GM10248 (cell line): ENCODE measurements around the gene LRP1-AS.

Source experiments
- CTCF ChIA-PET: fragments of 300-600 bp; sonication (Branson Sonifier 250); formaldehyde crosslinking; extraction: SDS; loops from one replicate; lab custom pipeline; 2021; ENCODE audit warnings: antibody characterized with exemption; lab: Yijun Ruan, JAX
- POLR2A ChIA-PET: fragments of 350-650 bp; sonication (Branson Sonifier 250); formaldehyde crosslinking; extraction: SDS; loops from one replicate; lab custom pipeline; 2020; ENCODE audit warnings: antibody characterized with exemption; lab: Yijun Ruan, JAX
- DNase-seq: peaks from one replicate; pipeline ENCODE4 v3.0.0; 2012; ENCODE audit errors: extremely low spot score
- TF ChIP-seq, protein P1 (sequence below): IDR thresholded peaks from 2 replicates; pipeline ENCODE4 v1.5.1; 2012; ENCODE audit warnings: mild to moderate bottlenecking, low read depth; ENCODE audit errors: extremely low read depth, missing control alignments, control extremely low read depth

Gene LRP1-AS

GRCh38 chr12:57129321-57129842 is 18.0 kb downstream of the LRP1-AS start:
- TF ChIP-seq, protein P1, sequence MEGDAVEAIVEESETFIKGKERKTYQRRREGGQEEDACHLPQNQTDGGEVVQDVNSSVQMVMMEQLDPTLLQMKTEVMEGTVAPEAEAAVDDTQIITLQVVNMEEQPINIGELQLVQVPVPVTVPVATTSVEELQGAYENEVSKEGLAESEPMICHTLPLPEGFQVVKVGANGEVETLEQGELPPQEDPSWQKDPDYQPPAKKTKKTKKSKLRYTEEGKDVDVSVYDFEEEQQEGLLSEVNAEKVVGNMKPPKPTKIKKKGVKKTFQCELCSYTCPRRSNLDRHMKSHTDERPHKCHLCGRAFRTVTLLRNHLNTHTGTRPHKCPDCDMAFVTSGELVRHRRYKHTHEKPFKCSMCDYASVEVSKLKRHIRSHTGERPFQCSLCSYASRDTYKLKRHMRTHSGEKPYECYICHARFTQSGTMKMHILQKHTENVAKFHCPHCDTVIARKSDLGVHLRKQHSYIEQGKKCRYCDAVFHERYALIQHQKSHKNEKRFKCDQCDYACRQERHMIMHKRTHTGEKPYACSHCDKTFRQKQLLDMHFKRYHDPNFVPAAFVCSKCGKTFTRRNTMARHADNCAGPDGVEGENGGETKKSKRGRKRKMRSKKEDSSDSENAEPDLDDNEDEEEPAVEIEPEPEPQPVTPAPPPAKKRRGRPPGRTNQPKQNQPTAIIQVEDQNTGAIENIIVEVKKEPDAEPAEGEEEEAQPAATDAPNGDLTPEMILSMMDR = no peak
- ChIA-PET CTCF (interaction anchor here (0.9 to 14.5 kb wide), 6 partner anchors 9 to 69 kb away, joined by 3 to 159 read pairs (median 4); partner anchors contain the start of gene STAT6), POLR2A (no interaction called here)
- DNase-seq = no peak

DNA sequence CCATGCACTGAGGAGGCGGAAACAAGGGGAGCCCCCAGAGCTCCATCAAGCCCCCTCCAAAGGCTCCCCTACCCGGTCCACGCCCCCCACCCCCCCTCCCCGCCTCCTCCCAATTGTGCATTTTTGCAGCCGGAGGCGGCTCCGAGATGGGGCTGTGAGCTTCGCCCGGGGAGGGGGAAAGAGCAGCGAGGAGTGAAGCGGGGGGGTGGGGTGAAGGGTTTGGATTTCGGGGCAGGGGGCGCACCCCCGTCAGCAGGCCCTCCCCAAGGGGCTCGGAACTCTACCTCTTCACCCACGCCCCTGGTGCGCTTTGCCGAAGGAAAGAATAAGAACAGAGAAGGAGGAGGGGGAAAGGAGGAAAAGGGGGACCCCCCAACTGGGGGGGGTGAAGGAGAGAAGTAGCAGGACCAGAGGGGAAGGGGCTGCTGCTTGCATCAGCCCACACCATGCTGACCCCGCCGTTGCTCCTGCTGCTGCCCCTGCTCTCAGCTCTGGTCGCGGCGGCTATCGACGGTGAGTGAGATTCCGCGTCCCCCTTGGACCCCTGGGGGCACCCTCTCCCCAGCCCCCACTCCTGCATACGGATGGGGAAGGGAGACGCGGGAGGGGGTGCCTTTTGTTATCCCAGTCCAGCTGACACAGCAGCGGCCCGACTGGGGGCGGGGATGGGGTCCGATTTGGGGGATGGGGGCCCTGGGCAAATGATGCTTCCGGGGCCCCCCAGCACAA is 18.7 kb downstream of the LRP1-AS start:
- ChIA-PET CTCF (interaction anchor here (0.9 to 14.5 kb wide), 11 partner anchors 9 to 114 kb away, joined by 3 to 159 read pairs (median 5); partner anchors contain the start of gene STAT6), POLR2A (interaction anchor here (0.5 to 0.9 kb wide), 4 partner anchors 16 to 49 kb away, joined by 4 to 5 read pairs (median 4); no protein-coding TSS in a partner anchor)
- TF ChIP-seq, protein P1 = no peak
- DNase-seq = no peak

DNA sequence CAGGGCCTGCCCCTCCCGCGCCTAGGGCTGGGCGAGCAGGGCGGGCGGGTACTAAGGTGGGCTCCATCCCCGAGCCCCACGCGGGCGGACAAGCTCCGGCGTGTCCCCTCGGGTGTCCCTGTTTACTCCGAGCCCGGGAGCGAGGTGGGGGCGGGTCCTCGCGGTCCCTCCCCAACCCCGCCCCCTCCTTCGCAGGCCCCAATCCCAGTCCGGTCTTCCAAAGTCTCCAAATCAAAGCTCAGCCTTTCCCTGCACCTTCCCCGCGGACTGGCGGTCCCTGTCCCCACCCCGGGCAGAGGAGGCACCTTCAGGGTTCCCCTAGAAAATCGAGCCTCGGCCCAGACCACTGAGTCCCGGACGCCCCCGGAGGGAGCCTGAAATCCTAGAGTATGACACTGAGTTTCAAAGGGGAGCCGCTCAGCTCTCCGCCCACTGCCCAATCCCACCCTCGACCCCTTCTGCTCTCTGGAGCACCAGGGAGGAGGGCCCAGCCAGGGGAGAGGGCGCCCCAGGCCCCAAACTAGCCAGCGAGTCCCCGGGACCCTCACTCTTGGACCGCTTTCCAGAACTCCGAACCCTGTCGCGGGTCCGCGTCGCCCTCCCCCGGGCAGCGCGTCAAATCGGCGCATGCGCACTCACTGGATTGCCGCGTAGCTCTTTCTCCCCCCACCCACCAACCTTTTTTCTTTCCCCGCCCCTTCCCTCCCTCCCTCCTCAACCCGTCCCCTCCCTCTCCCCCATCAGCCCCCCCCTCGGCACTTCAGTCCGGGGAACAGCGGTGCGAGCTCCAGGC is 19.5 kb downstream of the LRP1-AS start, which contains the start of gene LRP1:
Gene LRP1 (plus strand): TSS at position 758 of the 793 bp plus-strand sequence. CDS start 482 bp downstream, outside the sequence.
- POLR2A ChIA-PET = interaction anchor here (0.5 to 0.9 kb wide), 5 partner anchors 16 to 101 kb away, joined by 4 to 6 read pairs (median 4); no protein-coding TSS in a partner anchor

DNA sequence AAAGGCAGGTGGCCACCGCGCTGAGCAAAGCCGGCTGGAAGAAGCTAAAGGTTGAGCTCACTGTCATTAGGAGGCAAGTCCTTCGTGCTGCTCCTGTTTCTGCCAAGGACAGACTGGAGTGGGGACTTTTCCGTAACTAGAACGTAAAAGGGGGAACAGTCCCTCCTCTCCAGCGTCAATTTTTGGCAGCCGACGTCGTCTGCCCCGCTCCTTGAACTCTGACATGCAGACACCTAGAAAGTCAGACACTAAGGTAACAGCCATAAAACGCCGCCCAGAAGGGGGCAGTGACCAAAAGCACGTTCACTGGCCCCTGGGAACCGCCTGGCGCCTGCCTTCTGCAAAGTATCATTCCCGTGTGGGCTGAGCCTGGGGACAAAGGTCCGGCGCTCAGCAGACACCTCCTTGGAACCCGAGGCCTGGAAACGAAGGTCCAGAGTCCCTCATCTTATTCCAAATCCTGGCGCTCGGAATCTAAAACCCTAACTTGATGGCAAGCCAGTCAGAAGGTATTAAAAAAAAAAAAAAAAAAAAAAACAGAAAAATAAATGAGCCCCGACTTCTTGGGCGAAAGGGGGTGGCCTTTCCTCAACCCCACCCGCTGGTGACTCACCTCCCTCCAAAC is 20.2 kb downstream of the LRP1-AS start:
- CTCF ChIA-PET = interaction anchor here (0.8 to 14.5 kb wide), 12 partner anchors 9 to 122 kb away, joined by 3 to 159 read pairs (median 6); partner anchors contain the start of gene STAT6
- TF ChIP-seq, protein P1 = peak; percentile 35
- DNase-seq = peak; percentile 48

More for the DNA sequence above, 19.5 kb downstream of the LRP1-AS start, which contains the start of gene LRP1:
- TF ChIP-seq, protein P1 = no peak
- CTCF ChIA-PET = interaction anchor here (0.7 to 14.5 kb wide), 12 partner anchors 8 to 115 kb away, joined by 3 to 159 read pairs (median 4); partner anchors contain the start of gene STAT6
- DNase-seq = peak; percentile 89

GRCh38 chr12:57126561-57126960 is 20.9 kb downstream of the LRP1-AS start:
- ChIA-PET POLR2A (no interaction called here), CTCF (interaction anchor here (0.8 to 14.5 kb wide), 10 partner anchors 8 to 121 kb away, joined by 3 to 159 read pairs (median 8); partner anchors contain the start of gene STAT6)
- no peak for DNase-seq
- TF ChIP-seq, protein P1 = no peak

More for the DNA sequence above, 20.2 kb downstream of the LRP1-AS start:
- POLR2A ChIA-PET = no interaction called here
